ENCODE data around the gene ANGPT4.

The ANGPT4 gene

GRCh38 chr20:955111-955510, 39.0 kb upstream of the ANGPT4 start:
- H3K27ac ChIP-seq (ENCODE audit: low read depth, low read length), result no peak overlapping the region
- no peak overlapping the region for H3K4me3 ChIP-seq (ENCODE audit: low read depth, low read length)
- no peaks in the 10 kb centered on the region for H3K27me3 ChIP-seq (ENCODE audit: control insufficient read depth, insufficient read depth, low read length)
- H3K4me1 ChIP-seq (ENCODE audit: control insufficient read depth, insufficient read depth, low read length), result peaks cover 8% of the 10 kb centered on the region; the same call in 1 of the 2 replicates
- H3K9ac ChIP-seq (ENCODE audit: low read length), result no peak overlapping the region
- H3K36me3 ChIP-seq (ENCODE audit: control insufficient read depth, insufficient read depth, low read length), result no peaks in the 10 kb centered on the region
- H3K9me3 ChIP-seq (ENCODE audit: control insufficient read depth, insufficient read depth, low read depth, low read length), result no peaks in the 10 kb centered on the region

DNA sequence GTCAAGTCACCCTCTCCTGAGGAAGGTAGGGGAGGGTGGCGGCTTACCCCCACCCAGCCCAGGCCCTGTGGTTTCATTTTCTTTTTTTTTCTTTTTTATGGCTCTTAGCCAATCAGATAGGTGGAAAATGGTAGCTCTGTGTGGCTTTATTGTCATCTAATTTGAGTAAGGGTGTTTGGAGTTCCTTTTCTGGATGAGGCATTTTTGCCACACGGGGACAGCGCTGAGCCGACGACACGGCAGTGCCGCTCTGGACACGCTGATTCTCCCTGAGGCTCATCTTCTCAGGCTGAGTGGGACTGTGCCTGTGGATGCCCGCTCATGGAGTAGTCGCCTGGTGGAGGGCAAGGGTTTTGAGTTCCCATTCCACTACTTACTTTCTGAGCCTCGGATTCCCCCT, 37.6 kb upstream of the ANGPT4 start:
- Histone ChIP-seq H3K27ac (ENCODE audit: low read depth, low read length) (no peak overlapping the region), H3K36me3 (ENCODE audit: control insufficient read depth, insufficient read depth, low read length) (no peaks in the 10 kb centered on the region), H3K9ac (ENCODE audit: low read length) (no peak overlapping the region), H3K9me3 (ENCODE audit: control insufficient read depth, insufficient read depth, low read depth, low read length) (no peaks in the 10 kb centered on the region), H3K27me3 (ENCODE audit: control insufficient read depth, insufficient read depth, low read length) (no peaks in the 10 kb centered on the region), H3K4me3 (ENCODE audit: low read depth, low read length) (no peak overlapping the region), H3K4me1 (ENCODE audit: control insufficient read depth, insufficient read depth, low read length) (peaks cover 8% of the 10 kb centered on the region; the same call in 1 of the 2 replicates)

GRCh38 chr20:952196-952795, 36.2 kb upstream of the ANGPT4 start:
- Histone ChIP-seq H3K4me3 (ENCODE audit: low read depth, low read length) (no peak overlapping the region), H3K36me3 (ENCODE audit: control insufficient read depth, insufficient read depth, low read length) (no peaks in the 10 kb centered on the region), H3K4me1 (ENCODE audit: control insufficient read depth, insufficient read depth, low read length) (peaks cover 8% of the 10 kb centered on the region; the same call in 1 of the 2 replicates), H3K9ac (ENCODE audit: low read length) (no peak overlapping the region), H3K9me3 (ENCODE audit: control insufficient read depth, insufficient read depth, low read depth, low read length) (no peaks in the 10 kb centered on the region; the same call in 1 of the 2 replicates), H3K27me3 (ENCODE audit: control insufficient read depth, insufficient read depth, low read length) (no peaks in the 10 kb centered on the region), H3K27ac (ENCODE audit: low read depth, low read length) (no peak overlapping the region)

GRCh38 chr20:951384-952169, 35.4 kb upstream of the ANGPT4 start:
- Histone ChIP-seq H3K27me3 (ENCODE audit: control insufficient read depth, insufficient read depth, low read length) (no peaks in the 10 kb centered on the region), H3K9ac (ENCODE audit: low read length) (no peak overlapping the region), H3K4me1 (ENCODE audit: control insufficient read depth, insufficient read depth, low read length) (peaks cover 8% of the 10 kb centered on the region; the same call in 1 of the 2 replicates), H3K9me3 (ENCODE audit: control insufficient read depth, insufficient read depth, low read depth, low read length) (no peaks in the 10 kb centered on the region; the same call in 1 of the 2 replicates), H3K27ac (ENCODE audit: low read depth, low read length) (no peak overlapping the region), H3K36me3 (ENCODE audit: control insufficient read depth, insufficient read depth, low read length) (no peaks in the 10 kb centered on the region), H3K4me3 (ENCODE audit: low read depth, low read length) (no peak overlapping the region)

DNA sequence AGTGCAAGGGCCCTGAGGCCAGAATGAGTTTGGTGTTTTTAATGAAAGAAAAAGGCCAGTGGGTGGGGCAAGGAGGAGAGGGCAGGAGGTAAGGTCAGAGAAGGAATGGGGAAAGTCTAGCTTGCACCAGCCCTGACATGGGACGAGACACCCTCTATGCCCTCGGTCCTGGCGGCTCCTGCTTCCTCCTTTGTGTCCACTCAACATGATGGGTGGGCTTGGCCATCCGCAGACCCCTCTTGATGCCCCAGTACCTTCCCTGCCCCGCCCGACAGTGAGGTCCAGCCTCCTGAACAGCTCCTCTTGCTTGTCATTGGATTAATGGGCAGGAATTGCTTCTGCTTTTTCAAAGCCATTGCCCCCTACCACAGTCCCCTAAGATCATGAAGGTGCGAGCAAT, 33.6 kb upstream of the ANGPT4 start:
- Histone ChIP-seq H3K4me3 (ENCODE audit: low read depth, low read length) (no peak overlapping the region), H3K9ac (ENCODE audit: low read length) (no peak overlapping the region)

DNA sequence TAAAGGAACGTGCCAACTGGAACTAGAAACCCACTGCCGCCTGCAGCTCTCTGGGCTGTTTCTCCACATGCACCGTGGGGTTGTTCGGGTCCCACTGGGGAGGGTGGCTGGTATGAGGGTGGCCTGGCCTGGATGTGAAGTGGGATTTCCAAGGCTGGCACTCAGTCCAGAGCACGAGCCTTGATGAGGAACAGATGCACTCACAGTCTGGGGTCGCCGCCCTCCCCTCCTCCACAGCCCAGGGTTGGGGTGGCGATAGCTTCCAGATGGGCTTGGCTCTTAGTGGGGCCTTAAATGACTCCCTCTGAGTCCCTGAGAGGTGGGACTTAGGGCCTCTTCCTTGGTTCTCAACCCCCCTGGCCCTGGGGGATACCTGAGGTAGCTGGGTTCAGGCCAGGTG, 30.7 kb upstream of the ANGPT4 start:
- Histone ChIP-seq H3K4me3 (ENCODE audit: low read depth, low read length) (no peak overlapping the region), H3K36me3 (ENCODE audit: control insufficient read depth, insufficient read depth, low read length) (no peaks in the 10 kb centered on the region), H3K9me3 (ENCODE audit: control insufficient read depth, insufficient read depth, low read depth, low read length) (no peaks in the 10 kb centered on the region; the same call in 1 of the 2 replicates), H3K27ac (ENCODE audit: low read depth, low read length) (no peak overlapping the region), H3K4me1 (ENCODE audit: control insufficient read depth, insufficient read depth, low read length) (peaks cover 17% of the 10 kb centered on the region), H3K27me3 (ENCODE audit: control insufficient read depth, insufficient read depth, low read length) (no peaks in the 10 kb centered on the region), H3K9ac (ENCODE audit: low read length) (no peak overlapping the region)

More for the DNA sequence above, 33.6 kb upstream of the ANGPT4 start:
- Histone ChIP-seq H3K36me3 (ENCODE audit: control insufficient read depth, insufficient read depth, low read length) (no peaks in the 10 kb centered on the region), H3K4me1 (ENCODE audit: control insufficient read depth, insufficient read depth, low read length) (peaks cover 4% of the 10 kb centered on the region), H3K27me3 (ENCODE audit: control insufficient read depth, insufficient read depth, low read length) (no peaks in the 10 kb centered on the region), H3K9me3 (ENCODE audit: control insufficient read depth, insufficient read depth, low read depth, low read length) (no peaks in the 10 kb centered on the region; the same call in 1 of the 2 replicates), H3K27ac (ENCODE audit: low read depth, low read length) (no peak overlapping the region)

DNA sequence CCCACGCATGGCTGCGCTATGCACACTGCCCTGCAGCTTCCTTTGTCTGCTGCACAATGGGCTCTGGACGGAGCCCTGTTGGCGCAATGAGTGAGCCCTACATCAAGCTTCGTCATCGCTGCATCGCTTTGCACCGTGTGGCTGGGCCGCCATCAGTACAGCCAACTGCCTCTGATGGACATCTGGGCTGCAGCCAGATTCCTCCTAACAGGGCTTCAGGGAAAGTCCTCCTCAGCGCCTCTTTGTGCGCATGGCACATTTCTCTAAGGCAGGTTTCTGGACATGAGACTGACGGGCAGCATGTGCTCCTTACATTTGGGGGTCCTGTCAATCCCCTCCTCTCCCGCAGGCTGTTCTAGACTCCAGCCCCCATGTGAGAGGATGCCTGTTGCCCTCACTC, 29.7 kb upstream of the ANGPT4 start:
- peaks cover 17% of the 10 kb centered on the region for H3K4me1 ChIP-seq (ENCODE audit: control insufficient read depth, insufficient read depth, low read length)
- no peak overlapping the region for H3K9ac ChIP-seq (ENCODE audit: low read length)
- no peaks in the 10 kb centered on the region for H3K36me3 ChIP-seq (ENCODE audit: control insufficient read depth, insufficient read depth, low read length)

GRCh38 chr20:944774-945410, 28.8 kb upstream of the ANGPT4 start:
- H3K36me3 ChIP-seq (ENCODE audit: control insufficient read depth, insufficient read depth, low read length), result no peaks in the 10 kb centered on the region
- no peaks in the 10 kb centered on the region; the same call in 1 of the 2 replicates for H3K9me3 ChIP-seq (ENCODE audit: control insufficient read depth, insufficient read depth, low read depth, low read length)
- peak overlapping the region; percentile 4; the same call in 1 of the 2 replicates for H3K4me3 ChIP-seq (ENCODE audit: low read depth, low read length)
- H3K4me1 ChIP-seq (ENCODE audit: control insufficient read depth, insufficient read depth, low read length), result peaks cover 17% of the 10 kb centered on the region
- no peak overlapping the region for H3K9ac ChIP-seq (ENCODE audit: low read length)
- 0 out of 2 replicates have a peak, but pooled peaks cover 3% of the 10 kb centered on the region for H3K27me3 ChIP-seq (ENCODE audit: control insufficient read depth, insufficient read depth, low read length)
- H3K27ac ChIP-seq (ENCODE audit: low read depth, low read length), result peak overlapping the region; percentile 39; the same call in 1 of the 2 replicates

More for the DNA sequence above, 29.7 kb upstream of the ANGPT4 start:
- Histone ChIP-seq H3K27ac (ENCODE audit: low read depth, low read length) (no peak overlapping the region), H3K4me3 (ENCODE audit: low read depth, low read length) (no peak overlapping the region), H3K27me3 (ENCODE audit: control insufficient read depth, insufficient read depth, low read length) (0 out of 2 replicates have a peak, but pooled peaks cover 2% of the 10 kb centered on the region), H3K9me3 (ENCODE audit: control insufficient read depth, insufficient read depth, low read depth, low read length) (no peaks in the 10 kb centered on the region; the same call in 1 of the 2 replicates)

- peak overlapping the region; percentile 39; the same call in 1 of the 2 replicates for H3K27ac ChIP-seq (ENCODE audit: low read depth, low read length)
- no peaks in the 10 kb centered on the region for H3K36me3 ChIP-seq (ENCODE audit: control insufficient read depth, insufficient read depth, low read length)
- H3K4me3 ChIP-seq (ENCODE audit: low read depth, low read length), result peak overlapping the region; percentile 4; the same call in 1 of the 2 replicates
- H3K9me3 ChIP-seq (ENCODE audit: control insufficient read depth, insufficient read depth, low read depth, low read length), result no peaks in the 10 kb centered on the region; the same call in 1 of the 2 replicates
- 0 out of 2 replicates have a peak, but pooled peaks cover 3% of the 10 kb centered on the region for H3K27me3 ChIP-seq (ENCODE audit: control insufficient read depth, insufficient read depth, low read length)
- no peak overlapping the region for H3K9ac ChIP-seq (ENCODE audit: low read length)
- H3K4me1 ChIP-seq (ENCODE audit: control insufficient read depth, insufficient read depth, low read length), result peaks cover 17% of the 10 kb centered on the region
Observed at GRCh38 chr20:944148-944547, 28.0 kb upstream of the ANGPT4 start.

- no peak overlapping the region for H3K9ac ChIP-seq (ENCODE audit: low read length)
- no peaks in the 10 kb centered on the region for H3K9me3 ChIP-seq (ENCODE audit: control insufficient read depth, insufficient read depth, low read depth, low read length)
- 0 out of 2 replicates have a peak, but pooled peaks cover 3% of the 10 kb centered on the region for H3K27me3 ChIP-seq (ENCODE audit: control insufficient read depth, insufficient read depth, low read length)
- peaks cover 17% of the 10 kb centered on the region for H3K4me1 ChIP-seq (ENCODE audit: control insufficient read depth, insufficient read depth, low read length)
- no peak overlapping the region for H3K27ac ChIP-seq (ENCODE audit: low read depth, low read length)
- no peaks in the 10 kb centered on the region for H3K36me3 ChIP-seq (ENCODE audit: control insufficient read depth, insufficient read depth, low read length)
- H3K4me3 ChIP-seq (ENCODE audit: low read depth, low read length), result no peak overlapping the region
Observed at GRCh38 chr20:942611-943010, 26.5 kb upstream of the ANGPT4 start.

All from HUES6 (cell line).